ENCODE measurements around the gene CFAP69. TPM values are rescaled to one million over a fixed set of nuclear protein-coding genes. Genes with fewer than 3 reads are reported as not detected.
A peak's percentile ranks its signal among the peaks of the same experiment; 100 is the strongest.

Gene CFAP69
- total RNA-seq, 1 donor from 2014 or later: 2.0 TPM

DNA sequence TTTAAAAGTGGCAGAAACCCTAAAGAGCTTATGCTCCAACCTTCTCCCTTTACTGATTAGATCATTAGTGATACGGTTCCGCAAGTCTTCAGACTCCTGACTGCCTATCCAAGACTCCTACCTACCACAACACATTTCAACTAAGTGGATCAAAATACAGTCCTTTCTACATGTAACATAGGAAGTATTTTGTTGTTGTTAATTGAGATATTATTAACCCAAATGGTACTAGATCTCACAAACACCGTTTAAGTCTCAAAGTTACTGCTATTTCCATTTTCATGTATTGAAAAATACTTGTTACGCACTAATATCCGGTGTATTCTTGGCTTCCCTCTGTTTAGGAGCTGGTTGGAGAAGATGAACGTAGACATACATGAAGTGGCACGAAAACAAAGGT, 75.0 kb downstream of the CFAP69 start:
- Mint-ChIP-seq H3K9me3 (ENCODE audit: unreplicated experiment) (peaks cover 7% of the 10 kb centered on the region), H3K27ac (ENCODE audit: unreplicated experiment) (no peak overlapping the region), H3K27me3 (ENCODE audit: low read depth, unreplicated experiment) (peaks cover 35% of the 10 kb centered on the region), H3K36me3 (ENCODE audit: low read depth, unreplicated experiment) (no peaks in the 10 kb centered on the region), H3K4me3 (ENCODE audit: unreplicated experiment) (no peak overlapping the region), H3K4me1 (ENCODE audit: low read depth, unreplicated experiment) (no peaks in the 10 kb centered on the region)
- Histone ChIP-seq H3K27me3 (ENCODE audit: insufficient read depth, low read length) (peaks cover 34% of the 10 kb centered on the region), H3K4me3 (ENCODE audit: insufficient read depth, low read depth, low read length) (no peak overlapping the region), H3K27ac (ENCODE audit: low read depth, low read length) (no peak overlapping the region), H2AFZ (ENCODE audit: low read depth, low read length) (no peak overlapping the region), H3K79me2 (ENCODE audit: insufficient read depth, low read length) (no peaks in the 10 kb centered on the region), H3K36me3 (ENCODE audit: insufficient read depth, low read length) (no peaks in the 10 kb centered on the region), H3K9ac (ENCODE audit: low read length) (no peak overlapping the region), H3K4me1 (ENCODE audit: insufficient read depth, low read length) (peaks cover 5% of the 10 kb centered on the region), H4K20me1 (ENCODE audit: insufficient read depth, low read length) (no peaks in the 10 kb centered on the region), H3K9me3 (ENCODE audit: insufficient read depth, low read depth, low read length) (no peaks in the 10 kb centered on the region), H3K4me2 (ENCODE audit: low read length) (no peak overlapping the region)
- FAIRE-seq: no peak
- no peak for DNase-seq (ENCODE audit: low read depth)
- TF ChIP-seq, protein P1, sequence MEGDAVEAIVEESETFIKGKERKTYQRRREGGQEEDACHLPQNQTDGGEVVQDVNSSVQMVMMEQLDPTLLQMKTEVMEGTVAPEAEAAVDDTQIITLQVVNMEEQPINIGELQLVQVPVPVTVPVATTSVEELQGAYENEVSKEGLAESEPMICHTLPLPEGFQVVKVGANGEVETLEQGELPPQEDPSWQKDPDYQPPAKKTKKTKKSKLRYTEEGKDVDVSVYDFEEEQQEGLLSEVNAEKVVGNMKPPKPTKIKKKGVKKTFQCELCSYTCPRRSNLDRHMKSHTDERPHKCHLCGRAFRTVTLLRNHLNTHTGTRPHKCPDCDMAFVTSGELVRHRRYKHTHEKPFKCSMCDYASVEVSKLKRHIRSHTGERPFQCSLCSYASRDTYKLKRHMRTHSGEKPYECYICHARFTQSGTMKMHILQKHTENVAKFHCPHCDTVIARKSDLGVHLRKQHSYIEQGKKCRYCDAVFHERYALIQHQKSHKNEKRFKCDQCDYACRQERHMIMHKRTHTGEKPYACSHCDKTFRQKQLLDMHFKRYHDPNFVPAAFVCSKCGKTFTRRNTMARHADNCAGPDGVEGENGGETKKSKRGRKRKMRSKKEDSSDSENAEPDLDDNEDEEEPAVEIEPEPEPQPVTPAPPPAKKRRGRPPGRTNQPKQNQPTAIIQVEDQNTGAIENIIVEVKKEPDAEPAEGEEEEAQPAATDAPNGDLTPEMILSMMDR (IDR thresholded peaks at IDR 0.05; ENCODE audit: insufficient read depth, low read depth, low read length): no peak
- no peak for TF ChIP-seq EZH2 (IDR thresholded peaks at IDR 0.05; ENCODE audit: insufficient read depth, low read length)

DNA sequence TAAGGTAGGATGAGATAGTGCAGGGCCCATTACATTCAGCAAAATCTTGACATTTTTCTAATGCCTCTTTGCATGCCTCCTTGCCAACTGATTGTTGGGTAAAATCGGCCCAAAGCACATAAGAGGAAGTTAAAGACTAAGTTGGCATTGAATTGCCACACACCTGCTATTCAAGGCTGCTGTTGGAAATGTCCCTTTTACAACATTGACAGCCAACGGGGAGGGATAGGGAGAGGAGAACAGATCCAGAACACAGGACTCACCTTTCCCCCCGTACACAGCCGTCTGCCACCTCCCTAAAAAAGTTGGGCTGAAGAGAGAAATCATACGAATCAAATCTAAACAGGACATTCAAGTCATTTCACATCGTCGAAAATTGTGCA, 75.4 kb downstream of the CFAP69 start:
- Histone ChIP-seq H3K4me2 (ENCODE audit: low read length) (peak overlapping the region; percentile 82), H4K20me1 (ENCODE audit: insufficient read depth, low read length) (no peaks in the 10 kb centered on the region), H3K9ac (ENCODE audit: low read length) (no peak overlapping the region), H3K4me3 (ENCODE audit: insufficient read depth, low read depth, low read length) (peak overlapping the region; percentile 43), H3K27me3 (ENCODE audit: insufficient read depth, low read length) (peaks cover 35% of the 10 kb centered on the region), H3K27ac (ENCODE audit: low read depth, low read length) (no peak overlapping the region), H3K4me1 (ENCODE audit: insufficient read depth, low read length) (peaks cover 5% of the 10 kb centered on the region), H3K9me3 (ENCODE audit: insufficient read depth, low read depth, low read length) (no peaks in the 10 kb centered on the region), H3K36me3 (ENCODE audit: insufficient read depth, low read length) (no peaks in the 10 kb centered on the region), H3K79me2 (ENCODE audit: insufficient read depth, low read length) (no peaks in the 10 kb centered on the region), H2AFZ (ENCODE audit: low read depth, low read length) (peak overlapping the region; percentile 75)
- Mint-ChIP-seq H3K4me3 (ENCODE audit: unreplicated experiment) (peak overlapping the region; percentile 66), H3K36me3 (ENCODE audit: low read depth, unreplicated experiment) (no peaks in the 10 kb centered on the region), H3K27me3 (ENCODE audit: low read depth, unreplicated experiment) (peaks cover 35% of the 10 kb centered on the region), H3K27ac (ENCODE audit: unreplicated experiment) (no peak overlapping the region), H3K9me3 (ENCODE audit: unreplicated experiment) (peaks cover 7% of the 10 kb centered on the region), H3K4me1 (ENCODE audit: low read depth, unreplicated experiment) (no peaks in the 10 kb centered on the region)
- no peak for DNase-seq (ENCODE audit: low read depth)
- TF ChIP-seq, protein P1 (IDR thresholded peaks at IDR 0.05; ENCODE audit: insufficient read depth, low read depth, low read length): no peak
- no peak for TF ChIP-seq EZH2 (IDR thresholded peaks at IDR 0.05; ENCODE audit: insufficient read depth, low read length)
- FAIRE-seq: no peak

DNA sequence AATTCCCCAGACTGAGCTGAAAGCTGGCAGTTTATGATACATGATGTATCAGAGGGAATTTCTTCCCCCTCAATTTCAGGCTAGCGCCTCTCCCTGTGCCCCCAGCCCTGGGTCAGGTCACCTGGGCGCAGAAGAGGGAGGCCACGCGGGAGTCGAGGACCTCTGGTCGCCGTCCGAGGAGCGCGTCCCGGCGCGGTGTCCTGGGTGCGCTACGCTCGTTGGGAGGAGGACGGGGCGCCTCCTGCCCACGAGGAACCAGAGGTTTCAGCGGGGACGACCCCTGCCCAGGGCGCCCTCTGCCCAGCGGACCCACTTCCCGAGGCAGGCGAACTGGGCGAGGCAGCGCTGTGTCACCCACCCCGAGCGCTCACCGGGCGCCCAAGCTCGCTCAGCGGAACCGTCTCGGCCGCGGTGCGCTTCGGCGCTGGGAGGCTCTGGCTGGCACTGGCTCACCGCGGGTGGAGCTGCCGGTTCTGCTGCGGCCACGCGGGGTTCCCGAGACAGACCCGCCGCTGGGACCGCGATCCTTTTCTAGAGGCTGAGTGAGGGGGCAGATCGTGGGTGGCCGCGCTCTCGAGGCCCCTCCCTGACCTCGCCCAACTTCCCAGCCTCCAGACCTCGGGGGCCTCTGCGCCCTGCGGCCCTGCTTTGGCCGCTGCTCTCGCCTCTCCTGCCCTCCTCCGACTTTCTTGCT, 76.0 kb downstream of the CFAP69 start, which contains the start of gene FAM237B:
Gene FAM237B (minus strand): TSS at position 504 of the 694 bp plus-strand sequence. CDS start 1,556 bp downstream, outside the sequence.
- Mint-ChIP-seq H3K27me3 (ENCODE audit: low read depth, unreplicated experiment) (peaks cover 35% of the 10 kb centered on the region), H3K27ac (ENCODE audit: unreplicated experiment) (no peak within 1 kb of the TSS), H3K4me1 (ENCODE audit: low read depth, unreplicated experiment) (no peaks in the 10 kb centered on the region), H3K4me3 (ENCODE audit: unreplicated experiment) (peak within 1 kb of the TSS; percentile 67), H3K9me3 (ENCODE audit: unreplicated experiment) (peaks cover 7% of the 10 kb centered on the region), H3K36me3 (ENCODE audit: low read depth, unreplicated experiment) (no peaks in the 10 kb centered on the region)
- H3K36me3 ChIP-seq (ENCODE audit: insufficient read depth, low read length): no peaks in the 10 kb centered on the region
- no peaks in the 10 kb centered on the region for H3K79me2 ChIP-seq (ENCODE audit: insufficient read depth, low read length)
- peak; percentile 31 for DNase-seq (ENCODE audit: low read depth)
- no peaks in the 10 kb centered on the region for H3K9me3 ChIP-seq (ENCODE audit: insufficient read depth, low read depth, low read length)
- H3K9ac ChIP-seq (ENCODE audit: low read length): no peak within 1 kb of the TSS
- H3K27me3 ChIP-seq (ENCODE audit: insufficient read depth, low read length): peaks cover 36% of the 10 kb centered on the region
- H4K20me1 ChIP-seq (ENCODE audit: insufficient read depth, low read length): no peaks in the 10 kb centered on the region
- FAIRE-seq: no peak
- peaks cover 5% of the 10 kb centered on the region for H3K4me1 ChIP-seq (ENCODE audit: insufficient read depth, low read length)
- peak; percentile 29 for TF ChIP-seq EZH2 (IDR thresholded peaks at IDR 0.05; ENCODE audit: insufficient read depth, low read length)
- TF ChIP-seq, protein P1 (IDR thresholded peaks at IDR 0.05; ENCODE audit: insufficient read depth, low read depth, low read length): no peak
- peak within 1 kb of the TSS; percentile 75 for H2AFZ ChIP-seq (ENCODE audit: low read depth, low read length)
- peak within 1 kb of the TSS; percentile 43 for H3K4me3 ChIP-seq (ENCODE audit: insufficient read depth, low read depth, low read length)
- peak within 1 kb of the TSS; percentile 82 for H3K4me2 ChIP-seq (ENCODE audit: low read length)
- H3K27ac ChIP-seq (ENCODE audit: low read depth, low read length): no peak within 1 kb of the TSS

Measured in astrocyte (in vitro differentiated cells and primary cell).